Naive B cell (primary cell): ENCODE results near the gene APOH. TPM values are rescaled to one million over a fixed set of nuclear protein-coding genes. Genes with fewer than 3 reads are reported as not detected.
A peak's percentile ranks its signal among the peaks of the same experiment; 100 is the strongest.
"Not testable (repeated sequence)": the region's sequence is repeated elsewhere in the genome, so short reads cannot be mapped to it uniquely, and the experiment has no call there.

Experiments used
- ATAC-seq, 2 donors: fragments of 150-1000 bp; cut with Tn5 transposase; 2 replicates each; pipeline ENCODE4 v1.10.0; 2021; ENCODE audit warnings: low read depth in 2 of 2, mild to moderate bottlenecking in 2 of 2, moderate library complexity in 2 of 2
- DNase-seq: peaks from one replicate; pipeline ENCODE4 v3.0.0; 2022
- H3K27ac Mint-ChIP-seq, 6 donors: one replicate each; pipeline ENCODE4 v1.8.0; 2020 to 2022; ENCODE audit warnings: mild to moderate bottlenecking in 6 of 6, mixed read lengths in 6 of 6, moderate library complexity in 5 of 6, inconsistent platforms in 2 of 6
- H3K27me3 Mint-ChIP-seq, 3 donors: one replicate each; pipeline ENCODE4 v1.8.0; 2021 to 2022; ENCODE audit warnings: mixed read lengths in 3 of 3, mild to moderate bottlenecking in 1 of 3
- H3K36me3 Mint-ChIP-seq, 2 donors: one replicate each; pipeline ENCODE4 v1.8.0; 2020 to 2022; ENCODE audit warnings: mixed read lengths in 2 of 2, inconsistent platforms in 1 of 2, mild to moderate bottlenecking in 1 of 2
- H3K4me1 Mint-ChIP-seq, 3 donors: one replicate each; pipeline ENCODE4 v1.8.0; 2020 to 2022; ENCODE audit warnings: mixed read lengths in 3 of 3, inconsistent platforms in 1 of 3, mild to moderate bottlenecking in 1 of 3, moderate library complexity in 1 of 3
- H3K4me3 Mint-ChIP-seq, 8 donors: one replicate each; pipeline ENCODE4 v1.8.0; 2020 to 2022; ENCODE audit warnings: mild to moderate bottlenecking in 8 of 8, mixed read lengths in 8 of 8, moderate library complexity in 8 of 8, inconsistent platforms in 2 of 8
- H3K9me3 Mint-ChIP-seq, 7 donors: one replicate each; pipeline ENCODE4 v1.8.0; 2020 to 2022; ENCODE audit warnings: mixed read lengths in 7 of 7, mild to moderate bottlenecking in 5 of 7, inconsistent platforms in 2 of 7, moderate library complexity in 1 of 7
- polyA plus RNA-seq, 6 donors: library from polyadenylated mRNA; unstranded; fragments of 300-500 nt; fragmentation: Illumina TruSeq; gene quantifications; one replicate each; pipeline ENCODE4 v1.2.3, GENCODE V29; 2021; ENCODE audit warnings: low read depth in 6 of 6

APOH gene
- polyA plus RNA-seq, 6 donors from 2014 or later = not detected

DNA sequence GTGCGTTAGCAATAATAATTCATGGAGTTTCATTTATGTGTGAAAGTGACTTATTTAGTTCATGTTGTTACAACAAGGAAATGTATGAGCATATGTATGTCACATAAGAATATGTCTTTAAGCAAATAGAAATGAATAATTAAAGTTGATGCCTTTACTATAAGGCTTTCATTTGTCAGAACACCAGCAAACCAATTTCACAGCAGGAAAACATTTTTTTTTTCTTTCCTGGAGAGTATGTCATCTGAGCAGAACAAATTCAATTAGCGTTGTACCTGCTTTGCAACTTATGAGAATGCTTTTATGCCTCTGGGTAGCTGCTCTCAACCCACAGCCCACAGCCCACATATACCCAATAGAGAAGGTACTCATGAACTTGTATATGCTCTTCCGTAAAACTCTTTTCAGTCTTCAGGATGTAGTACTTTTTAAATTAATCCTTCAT is 26.3 kb upstream of the APOH start:
- H3K4me3 Mint-ChIP-seq = no peak overlapping the region
- no peaks in the 10 kb centered on the region for H3K36me3 Mint-ChIP-seq
- no peaks in the 10 kb centered on the region for H3K9me3 Mint-ChIP-seq
- no peaks in the 10 kb centered on the region for H3K4me1 Mint-ChIP-seq
- DNase-seq = no peak
- H3K27me3 Mint-ChIP-seq = peaks cover 0 to 3% (median 0%) of the 10 kb centered on the region in 3 donors
- peak overlapping the region in 1 of 6 donors; percentile 44 for H3K27ac Mint-ChIP-seq
- no peak for ATAC-seq

GRCh38 chr17:66255112-66255511 is 25.9 kb upstream of the APOH start:
- ATAC-seq (peak; percentile 37 to 43), DNase-seq (peak; percentile 15)
- no peak overlapping the region for H3K27ac Mint-ChIP-seq
- H3K4me1 Mint-ChIP-seq = no peaks in the 10 kb centered on the region
- H3K36me3 Mint-ChIP-seq = no peaks in the 10 kb centered on the region
- H3K4me3 Mint-ChIP-seq = no peak overlapping the region
- no peaks in the 10 kb centered on the region for H3K9me3 Mint-ChIP-seq
- peaks cover 0 to 3% (median 0%) of the 10 kb centered on the region in 3 donors for H3K27me3 Mint-ChIP-seq

DNA sequence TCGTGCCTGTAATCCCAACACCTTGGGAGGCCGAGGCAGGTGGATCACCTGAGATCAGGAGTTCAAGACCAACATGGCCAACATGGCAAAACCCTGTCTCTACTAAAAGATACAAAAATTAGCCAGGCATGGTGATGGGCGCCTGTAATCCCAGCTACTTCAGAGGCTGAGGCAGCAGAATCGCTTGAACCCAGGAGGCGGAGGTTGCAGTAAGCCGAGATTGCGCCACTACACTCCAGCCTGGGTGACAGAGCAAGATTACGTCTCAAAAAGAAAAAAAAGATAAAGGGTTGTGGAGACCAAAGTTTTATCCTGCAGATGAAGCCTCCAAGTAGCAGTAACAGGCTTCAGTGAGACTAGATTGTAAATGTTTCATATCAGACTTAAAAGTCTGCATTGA is 24.2 kb upstream of the APOH start:
- not testable (repeated sequence) for ATAC-seq, H3K27me3 Mint-ChIP-seq, H3K27ac Mint-ChIP-seq, H3K36me3 Mint-ChIP-seq, DNase-seq, H3K9me3 Mint-ChIP-seq, H3K4me1 Mint-ChIP-seq, H3K4me3 Mint-ChIP-seq

DNA sequence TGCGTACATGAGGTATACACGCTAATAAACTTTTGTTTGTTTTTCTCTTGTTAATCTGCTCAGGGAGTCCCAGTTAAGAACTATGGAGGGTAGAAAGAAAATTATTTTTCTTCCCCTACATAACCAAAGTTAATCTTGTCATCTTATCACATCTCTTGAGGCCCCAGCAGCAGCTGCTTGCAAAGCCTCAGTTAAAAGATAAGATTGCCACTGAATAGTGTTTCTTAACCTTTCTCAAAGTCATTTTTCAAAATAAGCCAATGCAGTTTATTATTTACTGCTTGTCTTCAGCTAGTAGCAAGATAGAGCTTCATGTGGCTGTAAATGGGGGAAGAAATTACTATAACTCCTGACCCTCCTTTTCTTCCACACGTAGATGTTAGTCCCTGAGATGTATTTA is 21.5 kb upstream of the APOH start:
- Mint-ChIP-seq H3K4me1 (peaks cover 0 to 15% (median 5%) of the 10 kb centered on the region in 3 donors), H3K27me3 (peaks cover 0 to 4% (median 0%) of the 10 kb centered on the region in 3 donors), H3K9me3 (no peaks in the 10 kb centered on the region), H3K4me3 (no peak overlapping the region), H3K27ac (no peak overlapping the region), H3K36me3 (no peaks in the 10 kb centered on the region)
- DNase-seq (no peak), ATAC-seq (no peak)

DNA sequence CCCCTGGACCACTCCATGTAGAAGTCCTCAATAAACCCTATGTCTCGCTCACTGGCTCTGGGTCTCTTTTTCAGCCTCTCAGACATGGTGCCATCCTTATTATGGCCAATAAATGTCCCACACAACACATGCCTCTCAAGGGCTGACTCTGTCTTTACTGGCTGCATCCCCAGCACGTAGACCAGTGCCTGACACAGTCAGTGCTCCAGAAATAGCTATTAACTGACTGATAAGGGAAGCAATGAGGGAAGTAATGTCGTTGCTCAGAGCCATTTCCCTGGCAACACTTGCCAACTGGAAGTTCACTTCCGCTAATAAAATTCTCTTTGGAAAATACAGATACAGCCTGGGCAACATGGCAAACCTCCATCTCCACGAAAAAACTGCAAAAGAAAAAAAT is 19.1 kb upstream of the APOH start:
- DNase-seq = no peak
- no peak for ATAC-seq
- Mint-ChIP-seq H3K4me3 (no peak overlapping the region), H3K4me1 (peaks cover 0 to 15% (median 5%) of the 10 kb centered on the region in 3 donors), H3K27ac (no peak overlapping the region), H3K36me3 (no peaks in the 10 kb centered on the region), H3K27me3 (peaks cover 0 to 4% (median 0%) of the 10 kb centered on the region in 3 donors), H3K9me3 (no peaks in the 10 kb centered on the region)

DNA sequence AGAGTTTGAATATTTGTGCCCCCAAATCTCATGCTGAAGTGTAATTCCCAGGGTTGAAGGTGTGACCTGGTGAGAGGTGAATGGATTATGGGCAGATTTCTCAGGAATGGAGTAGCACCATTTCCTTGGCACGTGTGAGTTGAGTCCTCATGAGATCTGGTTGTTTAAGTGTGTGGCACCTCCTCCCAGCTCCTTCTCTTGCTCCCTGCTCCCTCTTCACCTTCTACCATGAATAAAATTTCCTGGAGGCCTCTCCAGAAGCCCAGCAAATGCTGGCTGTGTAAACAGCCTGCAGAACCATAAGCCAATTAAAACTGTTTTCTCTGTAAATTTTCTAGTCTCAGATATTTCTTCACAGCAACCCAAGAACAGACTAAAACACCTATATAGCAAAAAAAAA is 12.6 kb upstream of the APOH start:
- Mint-ChIP-seq H3K27me3 (peaks cover 0 to 22% (median 6%) of the 10 kb centered on the region in 3 donors), H3K36me3 (no peaks in the 10 kb centered on the region), H3K4me1 (peaks cover 0 to 11% (median 5%) of the 10 kb centered on the region in 3 donors), H3K4me3 (no peak overlapping the region), H3K9me3 (no peaks in the 10 kb centered on the region), H3K27ac (peak overlapping the region in 1 of 6 donors; percentile 31)
- ATAC-seq = no peak
- DNase-seq = no peak

DNA sequence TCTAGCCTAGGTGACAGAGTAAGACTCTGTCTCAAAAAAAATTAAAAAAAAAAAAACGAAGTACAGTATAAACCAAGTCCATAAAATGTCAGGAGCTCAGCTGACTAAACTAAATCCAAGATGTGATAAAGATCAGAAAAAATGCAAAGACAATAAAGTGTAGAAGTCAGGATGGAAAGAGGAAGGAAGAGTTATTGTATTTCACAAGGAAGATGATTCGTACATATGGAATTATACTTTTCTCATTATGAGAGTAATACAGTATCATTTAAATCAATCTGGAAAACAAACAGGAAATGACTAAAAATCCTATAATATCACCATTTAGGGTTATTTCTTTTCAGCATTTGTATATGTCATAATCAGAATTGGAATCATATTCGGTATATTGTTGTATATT is 11.4 kb upstream of the APOH start:
- ATAC-seq (no peak), DNase-seq (no peak)
- H3K4me1 Mint-ChIP-seq = no peaks in the 10 kb centered on the region
- no peak overlapping the region for H3K4me3 Mint-ChIP-seq
- H3K36me3 Mint-ChIP-seq = no peaks in the 10 kb centered on the region
- H3K27me3 Mint-ChIP-seq = peaks cover 0 to 24% (median 9%) of the 10 kb centered on the region in 3 donors
- no peaks in the 10 kb centered on the region for H3K9me3 Mint-ChIP-seq
- peak overlapping the region in 1 of 6 donors; percentile 13 for H3K27ac Mint-ChIP-seq

- no peak for ATAC-seq
- Mint-ChIP-seq H3K4me1 (no peaks in the 10 kb centered on the region), H3K27ac (peak overlapping the region in 1 of 6 donors; percentile 71)
These were observed 10.8 kb upstream of the APOH start for GRCh38 chr17:66240013-66240412.

GRCh38 chr17:66235377-66235994 is 6.3 kb upstream of the APOH start:
- H3K9me3 Mint-ChIP-seq = no peaks in the 10 kb centered on the region

More at GRCh38 chr17:66240013-66240412, 10.8 kb upstream of the APOH start:
- no peak for DNase-seq
- peaks cover 0 to 24% (median 9%) of the 10 kb centered on the region in 3 donors for H3K27me3 Mint-ChIP-seq
- H3K4me3 Mint-ChIP-seq = no peak overlapping the region
- no peaks in the 10 kb centered on the region for H3K36me3 Mint-ChIP-seq
- H3K9me3 Mint-ChIP-seq = no peaks in the 10 kb centered on the region

DNA sequence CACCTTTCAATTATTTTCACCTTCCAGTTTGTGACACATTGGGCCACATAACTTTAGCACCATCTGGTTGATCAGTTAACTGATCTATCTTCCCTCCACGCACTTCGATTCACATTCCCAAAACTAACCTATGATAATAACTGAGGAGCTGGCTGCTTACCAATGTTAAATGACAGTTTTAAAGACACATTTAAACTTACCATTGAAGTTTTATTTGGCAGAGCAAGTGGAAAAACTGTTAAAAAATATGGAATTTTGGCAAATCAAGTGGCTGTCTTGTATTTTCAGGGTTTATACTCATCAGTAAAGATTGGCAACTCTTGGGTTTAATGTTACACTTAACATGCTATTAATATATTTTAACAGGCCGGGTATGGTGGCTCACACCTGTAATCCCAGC is 5.4 kb upstream of the APOH start:
- no peak overlapping the region for H3K27ac Mint-ChIP-seq
- no peaks in the 10 kb centered on the region for H3K36me3 Mint-ChIP-seq
- no peaks in the 10 kb centered on the region for H3K9me3 Mint-ChIP-seq
- peaks cover 0 to 4% (median 2%) of the 10 kb centered on the region in 3 donors for H3K4me1 Mint-ChIP-seq
- peaks cover 9 to 30% (median 29%) of the 10 kb centered on the region in 3 donors for H3K27me3 Mint-ChIP-seq
- H3K4me3 Mint-ChIP-seq = no peak overlapping the region
- DNase-seq (no peak), ATAC-seq (no peak)

More at GRCh38 chr17:66235377-66235994, 6.3 kb upstream of the APOH start:
- no peaks in the 10 kb centered on the region for H3K36me3 Mint-ChIP-seq
- no peak for DNase-seq
- H3K27me3 Mint-ChIP-seq = peaks cover 5 to 24% (median 22%) of the 10 kb centered on the region in 3 donors
- no peak for ATAC-seq
- peaks cover 0 to 4% (median 2%) of the 10 kb centered on the region in 3 donors for H3K4me1 Mint-ChIP-seq
- H3K4me3 Mint-ChIP-seq = no peak overlapping the region
- H3K27ac Mint-ChIP-seq = no peak overlapping the region

DNA sequence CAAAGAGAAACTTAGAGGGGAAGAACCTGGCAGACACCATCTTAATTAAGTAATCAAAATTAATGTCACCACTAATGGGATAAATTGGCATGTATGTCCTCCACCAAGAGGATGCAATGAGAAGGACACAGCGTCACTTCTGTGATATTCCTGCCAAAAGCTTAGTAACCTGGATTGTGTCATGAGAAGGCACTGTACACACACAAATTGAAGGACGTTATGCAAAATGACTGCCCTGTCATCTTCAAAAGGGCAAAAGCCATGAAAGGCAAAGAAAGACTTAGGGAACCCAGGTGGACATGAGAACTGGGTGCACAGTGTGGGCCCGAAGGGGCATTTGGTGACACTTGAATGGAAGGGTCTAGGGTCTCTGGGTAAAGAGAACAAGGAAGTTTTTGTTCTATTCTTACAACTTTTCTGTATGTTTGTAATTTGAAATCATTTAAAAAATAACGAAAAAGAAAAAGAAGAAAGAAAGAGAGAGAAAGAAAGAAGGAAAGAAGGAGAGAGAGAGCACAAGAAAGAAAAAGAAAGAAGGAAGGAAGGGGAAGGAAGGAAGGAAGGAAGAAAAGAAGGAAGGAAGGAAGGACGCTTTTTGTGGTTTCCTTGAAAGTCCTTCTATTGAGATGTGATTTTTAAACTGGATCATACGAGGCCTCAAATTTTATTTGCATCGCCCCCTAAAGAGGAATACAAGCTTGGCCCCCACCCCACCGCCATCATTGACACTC is 4.0 kb upstream of the APOH start:
- ATAC-seq = no peak
- Mint-ChIP-seq H3K9me3 (no peaks in the 10 kb centered on the region), H3K4me1 (peaks cover 0 to 4% (median 2%) of the 10 kb centered on the region in 3 donors), H3K4me3 (no peak overlapping the region), H3K27me3 (peaks cover 9 to 33% (median 24%) of the 10 kb centered on the region in 3 donors), H3K36me3 (no peaks in the 10 kb centered on the region), H3K27ac (peak overlapping the region in 2 of 6 donors; percentile 38 to 84)
- DNase-seq = no peak

GRCh38 chr17:66230922-66231591 is 1.8 kb upstream of the APOH start:
- Mint-ChIP-seq H3K36me3 (no peaks in the 10 kb centered on the region), H3K27ac (no peak overlapping the region), H3K9me3 (no peaks in the 10 kb centered on the region), H3K27me3 (peaks cover 9 to 34% (median 9%) of the 10 kb centered on the region in 3 donors), H3K4me3 (no peak overlapping the region), H3K4me1 (peaks cover 0 to 4% (median 2%) of the 10 kb centered on the region in 3 donors)
- ATAC-seq = no peak
- no peak for DNase-seq

DNA sequence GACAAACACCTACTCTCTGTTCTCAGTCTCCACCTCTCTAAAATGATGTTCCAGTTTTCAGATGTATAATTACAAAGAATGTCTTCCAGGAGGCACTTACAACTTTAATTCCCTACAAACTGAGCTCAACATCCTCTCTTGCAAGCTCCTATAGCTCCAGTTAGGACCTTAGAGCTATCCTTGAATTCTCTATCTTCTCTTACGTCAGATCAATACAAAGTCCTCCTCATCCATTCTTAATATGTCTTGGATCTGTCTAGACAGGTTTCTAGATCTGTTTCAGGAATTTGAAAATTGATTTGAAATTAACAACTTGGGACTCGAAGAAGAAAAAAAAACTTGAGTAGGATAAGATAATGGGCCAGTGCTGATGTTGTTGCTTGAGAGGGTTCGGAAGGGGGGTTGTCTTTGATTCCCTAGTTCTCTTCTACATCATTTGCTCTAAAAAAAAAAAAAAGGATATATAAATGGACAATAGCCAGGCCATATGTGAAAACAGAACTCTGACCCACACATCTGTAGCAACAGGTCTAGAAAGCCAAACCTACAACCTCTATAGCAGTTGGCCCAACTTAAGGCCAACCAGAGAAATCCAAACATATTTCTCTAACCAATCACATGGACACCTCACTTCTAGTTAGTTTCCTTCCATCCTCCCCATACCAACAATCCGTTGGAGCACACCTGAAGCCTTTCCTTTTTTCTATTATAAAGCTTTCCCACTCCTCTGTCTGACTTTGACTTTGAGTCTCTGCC is 746 bp upstream of the APOH start:
- H3K9me3 Mint-ChIP-seq = no peaks in the 10 kb centered on the region
- no peak overlapping the region for H3K27ac Mint-ChIP-seq
- H3K4me1 Mint-ChIP-seq = peaks cover 0 to 4% (median 2%) of the 10 kb centered on the region in 3 donors
- ATAC-seq (no peak), DNase-seq (no peak)
- no peak overlapping the region for H3K4me3 Mint-ChIP-seq
- H3K27me3 Mint-ChIP-seq = peaks cover 13 to 40% (median 17%) of the 10 kb centered on the region in 3 donors
- no peaks in the 10 kb centered on the region for H3K36me3 Mint-ChIP-seq
